ENCODE results near the gene ABCA2. TPM values are rescaled to one million over a fixed set of nuclear protein-coding genes. Genes with fewer than 3 reads are reported as not detected.

The ABCA2 gene
- total RNA-seq, 1 donor from 2014 or later: 55.1 TPM

GRCh38 chr9:136994888-136995230, 33.2 kb downstream of the ABCA2 start:
- TF ChIP-seq CTCF (IDR thresholded peaks at IDR 0.05): no peak
- Mint-ChIP-seq H3K36me3 (ENCODE audit: unreplicated experiment) (no peaks in the 10 kb centered on the region), H3K4me3 (ENCODE audit: unreplicated experiment) (no peak overlapping the region), H3K9me3 (ENCODE audit: unreplicated experiment) (no peaks in the 10 kb centered on the region), H3K27ac (ENCODE audit: unreplicated experiment) (no peak overlapping the region), H3K27me3 (ENCODE audit: unreplicated experiment) (no peaks in the 10 kb centered on the region), H3K4me1 (ENCODE audit: unreplicated experiment) (peaks cover 36% of the 10 kb centered on the region)
- DNase-seq (ENCODE audit: extremely low spot score, unreplicated experiment): no peak

GRCh38 chr9:136994180-136994887, 33.7 kb downstream of the ABCA2 start:
- H3K9me3 Mint-ChIP-seq (ENCODE audit: unreplicated experiment): no peaks in the 10 kb centered on the region
- H3K4me1 Mint-ChIP-seq (ENCODE audit: unreplicated experiment): peaks cover 30% of the 10 kb centered on the region
- H3K27ac Mint-ChIP-seq (ENCODE audit: unreplicated experiment): no peak overlapping the region
- TF ChIP-seq CTCF (IDR thresholded peaks at IDR 0.05): no peak
- H3K4me3 Mint-ChIP-seq (ENCODE audit: unreplicated experiment): no peak overlapping the region
- H3K27me3 Mint-ChIP-seq (ENCODE audit: unreplicated experiment): no peaks in the 10 kb centered on the region
- DNase-seq (ENCODE audit: extremely low spot score, unreplicated experiment): no peak
- no peaks in the 10 kb centered on the region for H3K36me3 Mint-ChIP-seq (ENCODE audit: unreplicated experiment)

GRCh38 chr9:136992819-136993369, 35.1 kb downstream of the ABCA2 start:
- no peak for TF ChIP-seq CTCF (IDR thresholded peaks at IDR 0.05)
- DNase-seq (ENCODE audit: extremely low spot score, unreplicated experiment): no peak
- Mint-ChIP-seq H3K36me3 (ENCODE audit: unreplicated experiment) (no peaks in the 10 kb centered on the region), H3K9me3 (ENCODE audit: unreplicated experiment) (no peaks in the 10 kb centered on the region), H3K4me3 (ENCODE audit: unreplicated experiment) (peak overlapping the region; percentile 80), H3K27me3 (ENCODE audit: unreplicated experiment) (no peaks in the 10 kb centered on the region), H3K4me1 (ENCODE audit: unreplicated experiment) (peaks cover 16% of the 10 kb centered on the region), H3K27ac (ENCODE audit: unreplicated experiment) (peak overlapping the region; percentile 7)

GRCh38 chr9:136991993-136992818, 35.8 kb downstream of the ABCA2 start, which contains the start of gene PAXX:
TSS of gene PAXX (plus strand) at chr9:136992422. CDS start at chr9:136992444, 22 bp downstream.
- H3K36me3 Mint-ChIP-seq (ENCODE audit: unreplicated experiment): no peaks in the 10 kb centered on the region
- H3K27me3 Mint-ChIP-seq (ENCODE audit: unreplicated experiment): no peaks in the 10 kb centered on the region
- peaks cover 10% of the 10 kb centered on the region for H3K4me1 Mint-ChIP-seq (ENCODE audit: unreplicated experiment)
- peak within 1 kb of the TSS; percentile 65 for H3K27ac Mint-ChIP-seq (ENCODE audit: unreplicated experiment)
- DNase-seq (ENCODE audit: extremely low spot score, unreplicated experiment): peak; percentile 97
- H3K4me3 Mint-ChIP-seq (ENCODE audit: unreplicated experiment): peak within 1 kb of the TSS; percentile 80
- no peaks in the 10 kb centered on the region for H3K9me3 Mint-ChIP-seq (ENCODE audit: unreplicated experiment)
- TF ChIP-seq CTCF (IDR thresholded peaks at IDR 0.05): no peak

Measured in osteocyte (in vitro differentiated cells).